ENCODE results near the gene CHRNA3.
"Not testable (repeated sequence)": the region's sequence is repeated elsewhere in the genome, so short reads cannot be mapped to it uniquely, and the experiment has no call there.

CHRNA3 gene

GRCh38 chr15:78560201-78560600, 60.6 kb downstream of the CHRNA3 start:
- H3K27ac ChIP-seq (ENCODE audit: low read depth, low read length); H3K27me3 ChIP-seq (ENCODE audit: control insufficient read depth, insufficient read depth, low read length); H3K36me3 ChIP-seq (ENCODE audit: control insufficient read depth, insufficient read depth, low read length); H3K4me1 ChIP-seq (ENCODE audit: control insufficient read depth, insufficient read depth, low read length); H3K9me3 ChIP-seq (ENCODE audit: control insufficient read depth, insufficient read depth, low read length); H3K4me3 ChIP-seq (ENCODE audit: low read depth, low read length); H3K9ac ChIP-seq (ENCODE audit: low read depth, low read length): not testable (repeated sequence)

GRCh38 chr15:78552597-78552996, 68.2 kb downstream of the CHRNA3 start:
- no peaks in the 10 kb centered on the region; the same call in 1 of the 2 replicates for H3K4me1 ChIP-seq (ENCODE audit: control insufficient read depth, insufficient read depth, low read length)
- peaks cover 37% of the 10 kb centered on the region for H3K36me3 ChIP-seq (ENCODE audit: control insufficient read depth, insufficient read depth, low read length)
- H3K4me3 ChIP-seq (ENCODE audit: low read depth, low read length), result no peak overlapping the region
- no peak overlapping the region for H3K9ac ChIP-seq (ENCODE audit: low read depth, low read length)
- H3K27ac ChIP-seq (ENCODE audit: low read depth, low read length), result no peak overlapping the region
- no peaks in the 10 kb centered on the region for H3K9me3 ChIP-seq (ENCODE audit: control insufficient read depth, insufficient read depth, low read length)
- H3K27me3 ChIP-seq (ENCODE audit: control insufficient read depth, insufficient read depth, low read length), result no peaks in the 10 kb centered on the region

- no peak overlapping the region for H3K9ac ChIP-seq (ENCODE audit: low read depth, low read length)
- no peaks in the 10 kb centered on the region for H3K9me3 ChIP-seq (ENCODE audit: control insufficient read depth, insufficient read depth, low read length)
- H3K27ac ChIP-seq (ENCODE audit: low read depth, low read length), result no peak overlapping the region
- H3K4me1 ChIP-seq (ENCODE audit: control insufficient read depth, insufficient read depth, low read length), result no peaks in the 10 kb centered on the region; the same call in 1 of the 2 replicates
- peaks cover 44% of the 10 kb centered on the region for H3K36me3 ChIP-seq (ENCODE audit: control insufficient read depth, insufficient read depth, low read length)
- H3K4me3 ChIP-seq (ENCODE audit: low read depth, low read length), result no peak overlapping the region
- no peaks in the 10 kb centered on the region for H3K27me3 ChIP-seq (ENCODE audit: control insufficient read depth, insufficient read depth, low read length)
Observed at GRCh38 chr15:78551902-78552301, 68.9 kb downstream of the CHRNA3 start.

- Histone ChIP-seq H3K9ac (ENCODE audit: low read depth, low read length) (no peak overlapping the region), H3K4me1 (ENCODE audit: control insufficient read depth, insufficient read depth, low read length) (no peaks in the 10 kb centered on the region; the same call in 1 of the 2 replicates), H3K27me3 (ENCODE audit: control insufficient read depth, insufficient read depth, low read length) (no peaks in the 10 kb centered on the region), H3K36me3 (ENCODE audit: control insufficient read depth, insufficient read depth, low read length) (peaks cover 55% of the 10 kb centered on the region), H3K27ac (ENCODE audit: low read depth, low read length) (no peak overlapping the region), H3K4me3 (ENCODE audit: low read depth, low read length) (no peak overlapping the region), H3K9me3 (ENCODE audit: control insufficient read depth, insufficient read depth, low read length) (no peaks in the 10 kb centered on the region)
Observed at GRCh38 chr15:78550815-78551214, 70.0 kb downstream of the CHRNA3 start.

- Histone ChIP-seq H3K27ac (ENCODE audit: low read depth, low read length) (no peak overlapping the region), H3K4me1 (ENCODE audit: control insufficient read depth, insufficient read depth, low read length) (no peaks in the 10 kb centered on the region; the same call in 1 of the 2 replicates), H3K9me3 (ENCODE audit: control insufficient read depth, insufficient read depth, low read length) (no peaks in the 10 kb centered on the region), H3K4me3 (ENCODE audit: low read depth, low read length) (no peak overlapping the region), H3K9ac (ENCODE audit: low read depth, low read length) (no peak overlapping the region), H3K27me3 (ENCODE audit: control insufficient read depth, insufficient read depth, low read length) (no peaks in the 10 kb centered on the region), H3K36me3 (ENCODE audit: control insufficient read depth, insufficient read depth, low read length) (peaks cover 61% of the 10 kb centered on the region)
Observed at GRCh38 chr15:78550194-78550593, 70.6 kb downstream of the CHRNA3 start.

All from HUES48 (cell line).